IPS-18a (cell line): ENCODE measurements around the gene ZPBP.
"Not testable (repeated sequence)": the region's sequence is repeated elsewhere in the genome, so short reads cannot be mapped to it uniquely, and the experiment has no call there.

Experiments
- H3K27ac ChIP-seq: one replicate; pipeline ENCODE4 v1.5.1; 2013; ENCODE audit warnings: low read length
- H3K27me3 ChIP-seq: one replicate; pipeline ENCODE4 v1.6.1; 2013; ENCODE audit warnings: mild to moderate bottlenecking, low read length; ENCODE audit not compliant: control insufficient read depth, insufficient read depth
- H3K36me3 ChIP-seq: one replicate; pipeline ENCODE4 v1.6.1; 2013; ENCODE audit warnings: low read depth, low read length; ENCODE audit not compliant: control insufficient read depth
- H3K4me1 ChIP-seq: one replicate; pipeline ENCODE4 v1.6.1; 2013; ENCODE audit warnings: low read depth, low read length; ENCODE audit not compliant: control insufficient read depth
- H3K4me3 ChIP-seq: one replicate; pipeline ENCODE4 v1.5.1; 2013; ENCODE audit warnings: low read length
- H3K9ac ChIP-seq: one replicate; pipeline ENCODE4 v1.6.1; 2013; ENCODE audit warnings: mild to moderate bottlenecking, low read length, moderate library complexity
- H3K9me3 ChIP-seq: one replicate; pipeline ENCODE4 v1.6.1; 2013; ENCODE audit warnings: low read depth, low read length; ENCODE audit not compliant: control insufficient read depth

The ZPBP gene

DNA sequence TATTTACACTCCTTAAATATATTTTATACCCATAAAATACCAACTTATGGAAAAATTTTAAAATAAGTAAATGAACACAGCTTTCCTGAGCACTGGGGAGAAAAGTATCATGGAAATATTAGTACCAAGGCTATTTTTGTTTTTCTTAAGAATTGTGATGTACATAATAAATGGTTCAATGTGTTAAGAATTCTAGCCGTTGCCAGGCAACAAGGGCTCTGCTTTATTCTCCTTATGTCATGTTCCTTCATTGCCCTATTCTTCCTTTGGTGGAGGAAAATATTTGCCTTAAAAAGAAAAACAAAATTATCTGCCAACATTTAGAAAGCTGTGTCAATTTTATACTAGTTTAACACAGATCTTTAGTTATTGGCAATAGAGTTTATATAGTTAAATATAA, 2.6 kb upstream of the ZPBP start:
- no peak overlapping the region for H3K4me3 ChIP-seq
- peaks cover 3% of the 10 kb centered on the region for H3K4me1 ChIP-seq
- no peaks in the 10 kb centered on the region for H3K27me3 ChIP-seq
- no peaks in the 10 kb centered on the region for H3K9me3 ChIP-seq
- no peaks in the 10 kb centered on the region for H3K36me3 ChIP-seq
- H3K27ac ChIP-seq: no peak overlapping the region
- no peak overlapping the region for H3K9ac ChIP-seq

DNA sequence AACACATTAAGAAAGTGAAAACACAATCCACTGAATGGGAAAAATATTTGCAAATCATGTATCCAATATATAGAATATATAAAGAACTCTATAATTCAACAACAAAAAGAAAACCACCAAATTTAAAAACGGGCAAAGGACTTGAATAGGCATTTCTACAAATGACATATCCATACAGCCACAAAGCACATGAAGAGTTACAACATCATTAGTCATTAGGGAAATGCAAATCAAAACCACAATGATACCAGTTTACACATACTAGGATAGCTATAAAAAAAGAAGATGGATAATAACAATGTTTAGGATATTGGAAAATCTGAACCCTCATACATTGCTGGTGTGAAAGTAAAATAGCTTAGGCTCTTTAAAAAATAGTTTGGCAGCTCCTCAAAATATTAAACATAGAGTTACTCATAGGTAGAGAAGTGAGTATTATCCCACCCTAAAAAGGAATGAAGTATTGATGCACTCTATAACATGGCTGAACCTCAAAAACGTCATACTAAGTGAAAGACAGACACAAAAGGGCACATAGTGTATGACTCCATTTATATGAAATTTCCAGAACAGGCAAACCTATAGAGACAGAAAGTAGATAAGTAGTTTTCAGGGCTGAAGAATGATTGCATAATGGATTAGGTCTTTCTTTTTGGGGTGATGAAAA, 4.5 kb downstream of the ZPBP start:
- Histone ChIP-seq H3K4me1 (peaks cover 8% of the 10 kb centered on the region), H3K4me3 (no peak overlapping the region), H3K27ac (no peak overlapping the region), H3K27me3 (no peaks in the 10 kb centered on the region), H3K9ac (no peak overlapping the region), H3K36me3 (no peaks in the 10 kb centered on the region), H3K9me3 (no peaks in the 10 kb centered on the region)

DNA sequence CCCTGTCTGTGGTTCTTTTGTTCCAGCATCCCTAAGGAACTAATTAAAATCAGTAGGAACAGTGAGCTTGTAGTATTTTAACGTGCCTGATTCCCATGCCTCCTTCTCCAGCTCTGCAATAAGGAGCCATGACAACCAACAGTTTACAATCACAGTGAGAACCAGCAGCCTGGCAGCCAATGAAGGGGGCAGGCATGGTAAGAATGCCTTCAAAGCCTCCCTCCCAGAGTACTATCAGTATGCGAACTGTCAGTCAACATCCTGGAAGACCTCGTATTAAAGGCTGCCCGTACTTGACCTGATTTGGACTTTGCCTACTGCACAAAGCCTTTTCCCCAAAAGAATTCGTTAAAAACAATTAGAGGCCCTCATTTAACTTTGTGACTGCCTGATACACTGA, 7.7 kb downstream of the ZPBP start:
- H3K27me3 ChIP-seq: no peaks in the 10 kb centered on the region
- no peaks in the 10 kb centered on the region for H3K9me3 ChIP-seq
- H3K4me3 ChIP-seq: no peak overlapping the region
- no peaks in the 10 kb centered on the region for H3K36me3 ChIP-seq
- no peak overlapping the region for H3K9ac ChIP-seq
- H3K27ac ChIP-seq: no peak overlapping the region
- peaks cover 5% of the 10 kb centered on the region for H3K4me1 ChIP-seq

DNA sequence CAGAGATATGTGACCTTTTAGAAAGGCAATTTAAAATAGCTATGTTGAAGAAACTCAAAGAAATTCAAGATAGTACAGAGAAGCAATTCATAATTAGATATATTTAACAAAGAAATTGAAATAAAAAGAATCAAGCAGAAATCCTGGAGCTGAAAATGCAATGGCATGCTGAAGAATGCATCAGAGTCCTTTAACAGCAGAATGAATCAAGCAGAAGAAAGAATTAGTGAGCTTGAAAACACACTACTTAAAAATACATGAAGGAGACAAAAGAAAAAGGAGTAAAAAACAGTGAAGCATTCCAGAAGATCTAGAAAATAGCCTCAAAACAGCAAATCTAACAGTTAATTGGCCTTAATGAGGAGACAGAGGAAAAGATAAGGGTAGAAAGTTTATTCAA, 20.0 kb downstream of the ZPBP start:
- H3K4me1 ChIP-seq: peaks cover 13% of the 10 kb centered on the region
- H3K9ac ChIP-seq: no peak overlapping the region
- no peaks in the 10 kb centered on the region for H3K27me3 ChIP-seq
- no peak overlapping the region for H3K4me3 ChIP-seq
- H3K36me3 ChIP-seq: no peaks in the 10 kb centered on the region
- no peak overlapping the region for H3K27ac ChIP-seq
- H3K9me3 ChIP-seq: peaks cover 12% of the 10 kb centered on the region

DNA sequence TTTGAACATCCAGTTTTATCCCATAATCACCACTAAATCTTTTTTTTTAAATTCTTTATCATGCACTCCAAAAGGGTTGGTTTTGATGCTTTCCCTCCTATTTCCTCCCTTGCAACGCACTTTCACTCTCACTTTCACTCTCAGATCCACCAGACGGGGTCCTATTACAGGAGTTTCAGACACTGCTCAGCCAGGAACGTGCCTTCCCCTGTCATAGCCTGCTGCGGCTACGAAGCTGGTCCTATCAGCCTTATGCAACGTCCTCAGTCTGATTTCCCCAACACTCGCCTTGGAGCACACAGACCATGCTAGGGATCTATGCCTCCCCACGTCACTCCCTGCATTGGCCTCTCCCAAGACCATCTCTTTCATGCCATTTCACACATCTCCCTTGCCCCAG, 23.4 kb downstream of the ZPBP start:
- H3K9ac ChIP-seq: peak overlapping the region; percentile 16
- no peaks in the 10 kb centered on the region for H3K36me3 ChIP-seq
- H3K4me3 ChIP-seq: peak overlapping the region; percentile 44
- peaks cover 20% of the 10 kb centered on the region for H3K4me1 ChIP-seq
- H3K27me3 ChIP-seq: no peaks in the 10 kb centered on the region
- peaks cover 12% of the 10 kb centered on the region for H3K9me3 ChIP-seq
- peak overlapping the region; percentile 76 for H3K27ac ChIP-seq

DNA sequence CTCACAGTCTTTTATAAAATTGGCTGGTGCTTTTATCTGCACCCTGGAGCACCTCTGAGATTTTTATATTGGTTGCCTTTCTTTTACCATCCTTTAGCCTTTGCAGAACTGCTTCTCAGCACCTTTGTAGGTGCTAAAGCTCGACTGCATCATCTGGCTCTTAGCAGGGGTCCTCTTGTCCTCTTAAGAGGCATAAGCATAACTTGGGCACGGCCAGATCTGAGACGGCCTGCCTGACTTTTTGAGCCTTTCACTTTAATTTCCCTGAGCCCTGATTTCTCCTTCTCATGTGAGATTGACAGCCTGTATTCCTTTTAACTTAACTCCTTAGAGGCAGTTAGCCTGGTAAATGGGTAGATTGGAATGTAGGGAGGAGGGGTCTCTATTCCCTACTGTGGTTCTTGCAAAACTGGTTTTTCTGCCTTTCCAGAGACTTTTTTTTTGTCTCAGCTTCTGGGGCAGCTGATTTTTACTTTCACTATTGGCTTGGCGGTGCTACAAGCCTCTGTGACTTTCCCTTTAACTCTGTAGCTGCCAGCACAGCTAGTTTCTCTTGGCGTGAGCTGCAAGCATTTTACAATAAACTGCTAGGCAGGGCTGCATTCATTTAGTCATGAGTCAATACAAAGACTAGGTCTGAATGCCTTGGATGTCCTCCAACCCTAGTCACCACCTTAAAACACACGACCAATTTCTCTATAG, 24.0 kb downstream of the ZPBP start:
- Histone ChIP-seq H3K4me3 (peak overlapping the region; percentile 44), H3K27ac (peak overlapping the region; percentile 76), H3K9me3 (peaks cover 12% of the 10 kb centered on the region), H3K4me1 (peaks cover 20% of the 10 kb centered on the region), H3K27me3 (no peaks in the 10 kb centered on the region), H3K36me3 (no peaks in the 10 kb centered on the region), H3K9ac (peak overlapping the region; percentile 16)

DNA sequence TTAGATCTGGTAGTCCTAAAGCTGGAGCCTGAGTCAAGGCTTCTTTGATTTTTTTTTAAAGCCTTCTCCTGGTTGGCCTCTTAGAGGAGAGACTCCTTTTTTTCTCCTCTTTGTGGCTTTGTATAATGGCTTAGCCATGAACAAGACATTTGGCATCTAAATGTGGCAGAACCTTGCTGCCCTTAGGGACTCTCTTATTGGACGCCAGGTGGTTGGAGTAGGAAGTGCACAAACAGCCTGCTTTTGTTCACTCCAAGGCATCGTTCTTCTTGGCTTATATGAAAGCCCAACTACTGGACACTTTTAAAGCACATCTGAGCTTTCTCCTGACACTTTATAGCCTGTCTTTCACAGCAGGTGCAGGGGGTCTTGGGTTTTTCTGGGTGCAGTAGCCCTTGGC, 25.0 kb downstream of the ZPBP start:
- Histone ChIP-seq H3K4me1 (peaks cover 20% of the 10 kb centered on the region), H3K4me3 (peak overlapping the region; percentile 35), H3K9me3 (peaks cover 12% of the 10 kb centered on the region), H3K36me3 (no peaks in the 10 kb centered on the region), H3K27me3 (no peaks in the 10 kb centered on the region), H3K9ac (peak overlapping the region; percentile 16), H3K27ac (no peak overlapping the region)

DNA sequence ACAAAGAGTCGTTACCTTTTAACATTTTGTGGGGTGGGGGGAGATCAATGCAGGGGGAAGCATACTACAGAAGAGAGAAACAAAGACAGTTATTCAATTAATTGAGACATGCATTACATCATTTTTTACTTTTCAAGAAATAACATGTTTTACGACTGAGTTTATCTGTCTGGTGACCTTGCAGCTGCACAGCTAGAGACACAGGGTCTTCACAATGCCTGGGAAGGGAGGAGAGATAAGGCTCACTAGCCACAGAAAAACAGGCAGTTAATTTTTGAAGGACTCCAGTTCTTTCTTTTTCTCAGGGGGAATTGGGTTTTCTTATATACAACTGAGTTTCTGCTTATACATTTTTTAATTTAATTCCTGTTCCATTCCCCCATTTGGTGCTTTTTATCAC, 30.1 kb downstream of the ZPBP start:
- Histone ChIP-seq H3K9me3 (no peaks in the 10 kb centered on the region), H3K27me3 (no peaks in the 10 kb centered on the region), H3K4me3 (no peak overlapping the region), H3K9ac (no peak overlapping the region), H3K36me3 (no peaks in the 10 kb centered on the region), H3K27ac (no peak overlapping the region), H3K4me1 (peaks cover 6% of the 10 kb centered on the region)

DNA sequence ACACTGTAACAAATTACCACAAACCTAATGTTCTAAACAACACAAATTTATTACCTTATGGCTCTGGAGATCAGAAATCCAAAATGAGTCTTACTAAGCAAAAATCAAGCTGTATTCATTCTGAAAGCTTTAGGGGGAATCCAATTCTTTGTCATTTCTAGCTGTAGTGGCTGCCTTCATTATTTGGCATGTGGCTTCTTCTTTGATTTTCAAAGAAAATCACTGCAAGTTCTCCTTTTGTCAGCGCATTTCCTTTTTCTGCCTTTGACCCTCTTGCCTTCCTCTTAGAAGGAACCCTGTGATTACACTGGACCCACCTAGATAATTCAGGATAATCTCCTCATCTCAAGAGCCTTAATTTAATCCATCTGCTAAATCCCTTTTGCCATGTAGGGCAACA, 36.9 kb downstream of the ZPBP start:
- Histone ChIP-seq H3K36me3 (no peaks in the 10 kb centered on the region), H3K4me3 (no peak overlapping the region), H3K9ac (no peak overlapping the region), H3K9me3 (no peaks in the 10 kb centered on the region), H3K27me3 (no peaks in the 10 kb centered on the region), H3K27ac (no peak overlapping the region), H3K4me1 (no peaks in the 10 kb centered on the region)

DNA sequence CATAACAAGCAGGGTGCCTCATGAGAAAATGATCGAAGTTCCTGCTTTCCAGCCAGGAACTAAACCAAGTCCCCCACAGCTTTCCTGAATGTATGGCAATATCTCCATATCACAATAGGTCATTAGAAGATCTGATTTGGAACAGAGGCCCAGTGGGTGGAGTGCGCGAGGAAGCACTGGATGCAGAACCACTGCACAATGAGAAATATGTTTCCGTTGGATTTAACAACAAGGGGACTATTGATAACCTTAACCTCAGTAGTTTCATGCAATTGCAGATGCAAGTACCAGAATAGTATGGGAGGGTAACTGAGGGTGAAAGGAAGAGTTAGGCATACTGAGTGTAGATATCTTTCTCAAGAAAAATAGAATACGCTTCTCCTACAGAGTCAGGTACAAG, 45.3 kb downstream of the ZPBP start:
- Histone ChIP-seq H3K27ac (no peak overlapping the region), H3K9ac (no peak overlapping the region), H3K4me1 (no peaks in the 10 kb centered on the region), H3K36me3 (no peaks in the 10 kb centered on the region), H3K27me3 (no peaks in the 10 kb centered on the region), H3K9me3 (no peaks in the 10 kb centered on the region), H3K4me3 (no peak overlapping the region)

DNA sequence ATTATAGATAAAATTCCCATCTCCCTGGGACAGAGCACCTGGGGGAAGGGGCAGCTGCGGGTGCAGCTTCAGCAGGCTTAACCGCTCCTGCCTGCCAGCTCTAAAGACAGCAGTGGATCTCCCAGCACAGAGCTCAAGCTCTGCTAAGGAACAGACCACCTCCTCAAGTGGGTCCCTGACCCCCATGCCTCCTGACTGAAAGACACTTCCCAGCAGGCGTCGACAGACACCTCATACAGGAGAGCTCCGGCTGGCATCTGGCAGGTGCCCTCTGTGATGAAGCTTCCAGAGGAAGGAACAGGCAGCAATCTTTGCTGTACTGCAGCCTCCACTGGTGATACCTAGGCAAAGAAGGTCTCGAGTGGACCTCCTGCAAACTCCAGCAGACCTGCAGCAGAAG, 51.9 kb downstream of the ZPBP start:
- not testable (repeated sequence) for H3K9ac ChIP-seq, H3K4me1 ChIP-seq, H3K4me3 ChIP-seq, H3K9me3 ChIP-seq, H3K36me3 ChIP-seq, H3K27me3 ChIP-seq, H3K27ac ChIP-seq

DNA sequence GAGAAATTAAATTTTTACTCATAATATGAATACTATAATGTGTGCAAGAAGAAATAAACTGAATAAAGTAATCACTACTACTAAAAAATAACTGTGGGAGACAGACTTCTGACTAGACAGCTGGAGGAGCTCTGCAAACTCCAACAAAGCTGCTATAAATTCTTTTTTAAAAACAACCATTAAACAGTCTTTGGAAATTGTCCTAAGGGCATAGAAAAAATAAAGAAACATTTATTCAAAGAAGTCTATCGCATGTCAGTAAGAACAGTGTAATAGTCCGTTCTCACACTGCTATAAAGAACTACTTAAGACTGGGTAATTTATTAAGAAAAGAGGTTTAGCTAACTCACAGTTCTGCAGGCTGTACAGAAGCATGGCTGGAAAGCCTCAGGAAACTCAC, 56.0 kb downstream of the ZPBP start:
- Histone ChIP-seq H3K36me3 (no peaks in the 10 kb centered on the region), H3K4me1 (no peaks in the 10 kb centered on the region), H3K27ac (no peak overlapping the region), H3K9me3 (no peaks in the 10 kb centered on the region), H3K27me3 (no peaks in the 10 kb centered on the region), H3K9ac (no peak overlapping the region), H3K4me3 (no peak overlapping the region)
